Gastroesophageal sphincter (tissue), 3 donors: Measurements from ENCODE around the gene TGFBI.

Source experiments
- CTCF ChIP-seq, 4 experiments: fragments of 200-600 bp in 2 of 4; fragments of 450-650 bp in 2 of 4; sonication (generic) in 1 of 4; IDR thresholded peaks; one replicate each; pipeline ENCODE4 v1.5.1; 2017 to 2019; ENCODE audit warnings: antibody characterized with exemption in 4 of 4, mild to moderate bottlenecking in 2 of 4, moderate library complexity in 2 of 4
- EP300 ChIP-seq: sonication (generic); formaldehyde crosslinking; IDR thresholded peaks from one replicate; pipeline ENCODE4 v1.6.1; 2017; ENCODE audit warnings: antibody characterized with exemption, mild to moderate bottlenecking
- POLR2A ChIP-seq, 2 donors: fragments of 450-650 bp; IDR thresholded peaks; one replicate each; pipeline ENCODE4 v1.6.1; 2017; ENCODE audit warnings: antibody characterized with exemption in 2 of 2, mild to moderate bottlenecking in 2 of 2, moderate library complexity in 1 of 2
- POLR2AphosphoS5 ChIP-seq: sonication (generic); formaldehyde crosslinking; IDR thresholded peaks from one replicate; pipeline ENCODE4 v1.6.1; 2017; ENCODE audit warnings: antibody characterized with exemption

- no peak for TF ChIP-seq POLR2AphosphoS5
- no peak for TF ChIP-seq CTCF (IDR thresholded peaks at IDR 0.05)
- no peak for TF ChIP-seq POLR2A (IDR thresholded peaks at IDR 0.05)
- no peak for TF ChIP-seq EP300
These were observed 47.3 kb downstream of the TGFBI start for GRCh38 chr5:136076067-136076466.
